ENCODE data around the gene LAMP1. TPM values are rescaled to one million over a fixed set of nuclear protein-coding genes. Genes with fewer than 3 reads are reported as not detected.

LAMP1 gene
- total and polyA plus RNA-seq, 7 donors = 35.7 to 71.5 (median 65.3) TPM

DNA sequence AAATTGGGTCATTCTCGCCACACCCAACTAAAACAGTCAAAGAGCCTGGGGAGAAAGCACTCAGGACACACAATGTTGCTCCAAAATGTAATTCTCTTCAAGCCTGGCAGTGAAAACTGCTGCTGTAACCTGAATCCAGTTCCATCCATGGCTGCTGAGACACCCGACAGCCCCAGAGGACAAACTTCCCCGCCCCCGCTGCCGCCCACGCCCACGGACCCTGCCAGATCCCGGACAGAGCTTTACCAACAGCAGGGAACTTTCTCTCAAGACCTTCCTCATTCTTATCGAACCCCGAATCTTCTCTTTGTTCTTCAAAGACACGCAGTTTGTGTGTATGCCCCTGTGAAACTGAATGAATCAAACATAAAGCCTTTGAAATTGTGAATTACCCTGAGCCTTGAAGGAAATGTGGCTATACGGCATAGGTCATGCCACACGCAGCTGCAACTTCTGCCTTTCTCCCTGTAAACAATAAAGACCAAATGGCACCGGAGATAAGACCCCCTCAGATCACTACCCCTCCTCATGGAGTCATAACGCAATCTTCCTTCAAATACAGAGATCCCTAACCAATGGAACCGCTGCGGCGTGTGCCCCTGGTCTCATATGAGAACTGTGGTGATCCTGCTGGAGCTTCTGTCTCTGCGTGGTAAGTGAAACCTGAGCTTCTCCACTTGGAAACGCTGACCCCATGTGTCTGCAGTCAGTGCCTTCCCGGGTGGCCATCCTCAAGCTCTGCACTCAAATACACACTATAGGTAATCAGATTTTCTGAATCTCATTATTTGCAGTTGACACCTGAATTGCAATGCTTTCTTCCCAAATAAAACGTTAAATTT is 4.8 kb upstream of the LAMP1 start:
- ATAC-seq (peak; percentile 63 to 74 (median 66)), DNase-seq (peak; percentile 66 to 80)
- Histone ChIP-seq H3K36me3 (ENCODE audit: insufficient read depth in 1 of 2, low read depth in 1 of 2) (no peaks in the 10 kb centered on the region), H3K27ac (peak overlapping the region; percentile 92), H3K9me3 (no peaks in the 10 kb centered on the region), H3K27me3 (ENCODE audit: insufficient read depth in 3 of 3, low read length in 2 of 3) (no peaks in the 10 kb centered on the region), H3K4me1 (peaks cover 14% of the 10 kb centered on the region), H3K4me3 (peak overlapping the region; percentile 62)
- 3 to 8% (median 5%) methylated on average over 22 of the region's 22 CpGs for WGBS, 3 donors
- TF ChIP-seq, protein P1, sequence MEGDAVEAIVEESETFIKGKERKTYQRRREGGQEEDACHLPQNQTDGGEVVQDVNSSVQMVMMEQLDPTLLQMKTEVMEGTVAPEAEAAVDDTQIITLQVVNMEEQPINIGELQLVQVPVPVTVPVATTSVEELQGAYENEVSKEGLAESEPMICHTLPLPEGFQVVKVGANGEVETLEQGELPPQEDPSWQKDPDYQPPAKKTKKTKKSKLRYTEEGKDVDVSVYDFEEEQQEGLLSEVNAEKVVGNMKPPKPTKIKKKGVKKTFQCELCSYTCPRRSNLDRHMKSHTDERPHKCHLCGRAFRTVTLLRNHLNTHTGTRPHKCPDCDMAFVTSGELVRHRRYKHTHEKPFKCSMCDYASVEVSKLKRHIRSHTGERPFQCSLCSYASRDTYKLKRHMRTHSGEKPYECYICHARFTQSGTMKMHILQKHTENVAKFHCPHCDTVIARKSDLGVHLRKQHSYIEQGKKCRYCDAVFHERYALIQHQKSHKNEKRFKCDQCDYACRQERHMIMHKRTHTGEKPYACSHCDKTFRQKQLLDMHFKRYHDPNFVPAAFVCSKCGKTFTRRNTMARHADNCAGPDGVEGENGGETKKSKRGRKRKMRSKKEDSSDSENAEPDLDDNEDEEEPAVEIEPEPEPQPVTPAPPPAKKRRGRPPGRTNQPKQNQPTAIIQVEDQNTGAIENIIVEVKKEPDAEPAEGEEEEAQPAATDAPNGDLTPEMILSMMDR (IDR thresholded peaks at IDR 0.05) = no peak
- intact Hi-C loops (cut with DNase I) = loop anchor here in 1 of 2 donors (10.0 kb wide), 1 partner anchor 163 kb away; the partner anchor contains the start of gene ADPRHL1

DNA sequence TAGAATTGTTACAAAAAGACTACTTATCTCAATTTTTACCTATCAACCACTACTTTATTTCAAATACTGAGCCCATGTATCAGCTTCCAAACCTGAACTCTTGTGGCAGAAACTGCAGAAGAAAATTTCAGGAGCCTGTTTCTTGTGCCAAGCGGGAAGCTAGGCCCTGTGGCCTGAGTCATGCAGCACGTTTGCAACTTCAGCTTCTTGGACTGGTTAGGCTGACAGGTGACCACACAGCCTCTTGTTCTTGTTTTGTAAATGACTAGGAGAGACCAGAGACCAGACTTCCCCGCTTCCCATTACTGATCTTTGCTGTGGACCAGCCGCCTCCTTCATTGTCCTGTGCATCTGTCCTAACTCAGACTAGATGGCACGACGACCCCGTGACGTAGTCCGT is 3.4 kb upstream of the LAMP1 start:
- DNase-seq = no peak
- peaks cover 18% of the 10 kb centered on the region for H3K4me1 ChIP-seq
- H3K9me3 ChIP-seq = no peaks in the 10 kb centered on the region
- no peak overlapping the region for H3K4me3 ChIP-seq
- H3K27ac ChIP-seq = peak overlapping the region; percentile 92
- TF ChIP-seq, protein P1 (IDR thresholded peaks at IDR 0.05) = no peak
- whole genome bisulfite sequencing, 3 donors = 75 to 78% (median 75%) methylated on average over 9 of the region's 9 CpGs
- intact Hi-C loops (cut with DNase I) = loop anchor here in 1 of 2 donors (10.0 kb wide), 1 partner anchor 161 kb away; the partner anchor contains the start of gene ADPRHL1
- no peaks in the 10 kb centered on the region for H3K36me3 ChIP-seq (ENCODE audit: insufficient read depth in 1 of 2, low read depth in 1 of 2)
- no peak for ATAC-seq
- H3K27me3 ChIP-seq (ENCODE audit: insufficient read depth in 3 of 3, low read length in 2 of 3) = no peaks in the 10 kb centered on the region

DNA sequence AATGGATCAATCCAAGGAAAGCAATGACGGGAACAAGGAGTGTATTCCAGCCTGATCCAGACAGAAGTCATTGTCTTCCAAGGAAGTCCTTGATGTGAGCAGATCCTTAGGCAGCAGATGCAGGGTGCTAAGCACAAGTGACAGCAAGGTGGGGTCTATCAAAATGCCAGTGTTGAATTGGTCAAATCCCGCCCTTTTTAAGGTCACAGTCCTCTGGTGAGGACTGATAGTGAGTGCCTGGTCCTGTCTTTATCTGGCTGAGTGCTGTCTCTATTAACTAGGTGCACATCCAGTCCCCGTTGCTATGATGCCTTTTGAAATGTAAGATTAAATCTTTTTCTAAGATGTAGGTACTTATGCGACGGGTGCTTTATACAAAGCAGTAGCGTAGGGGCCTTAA is 1.3 kb upstream of the LAMP1 start:
- DNase-seq (no peak), ATAC-seq (no peak)
- 86 to 91% (median 89%) methylated on average over 6 of the region's 6 CpGs for WGBS, 3 donors
- intact Hi-C loops (cut with DNase I) = loop anchor here in 1 of 2 donors (5.0 to 10.0 kb wide), 2 partner anchors 88 to 159 kb away; partner anchors contain the start of genes ADPRHL1, CUL4A and PCID2
- Histone ChIP-seq H3K27me3 (ENCODE audit: insufficient read depth in 3 of 3, low read length in 2 of 3) (no peaks in the 10 kb centered on the region), H3K9me3 (no peaks in the 10 kb centered on the region), H3K4me3 (peak overlapping the region; percentile 98), H3K4me1 (peaks cover 39% of the 10 kb centered on the region), H3K27ac (peak overlapping the region; percentile 98), H3K36me3 (ENCODE audit: insufficient read depth in 1 of 2, low read depth in 1 of 2) (peaks cover 0 to 1% of the 10 kb centered on the region in 2 donors)
- TF ChIP-seq, protein P1 (IDR thresholded peaks at IDR 0.05) = no peak

DNA sequence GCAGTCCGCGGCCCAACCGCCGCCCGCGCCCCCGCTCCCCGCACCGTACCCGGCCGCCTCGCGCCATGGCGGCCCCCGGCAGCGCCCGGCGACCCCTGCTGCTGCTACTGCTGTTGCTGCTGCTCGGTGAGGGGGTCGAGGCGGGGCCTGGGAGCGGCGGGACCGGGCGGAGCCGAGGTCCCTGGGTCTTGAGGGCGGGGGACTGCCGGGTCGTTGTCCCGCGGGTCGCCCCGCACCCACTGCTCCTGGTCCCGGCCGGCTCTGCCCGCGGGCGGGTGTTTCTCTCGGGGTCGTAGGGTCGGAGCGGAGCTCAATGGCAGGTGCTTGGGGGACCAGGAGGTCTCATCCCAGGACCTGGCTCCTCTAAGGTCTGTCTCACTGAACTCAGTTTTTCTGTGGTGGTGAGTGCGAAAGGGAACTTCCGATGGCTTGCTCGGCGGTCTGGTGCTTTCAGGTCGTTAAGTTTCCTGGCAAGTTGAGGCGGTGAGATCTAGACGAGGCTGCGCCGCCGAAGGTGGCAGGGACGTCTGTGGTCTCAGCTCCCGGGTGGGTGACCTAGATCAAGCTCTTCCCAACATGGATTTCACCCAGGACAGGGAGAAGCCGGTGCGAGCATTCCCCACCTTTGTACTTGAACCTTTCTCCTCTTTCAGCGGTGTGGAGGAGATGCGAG is 467 bp downstream of the LAMP1 start:
- intact Hi-C loops (cut with DNase I) = loop anchor here in 1 of 2 donors (5.0 to 10.0 kb wide), 2 partner anchors 90 to 157 kb away; partner anchors contain the start of genes ADPRHL1, CUL4A and PCID2
- ATAC-seq (peak in 3 of 4 donors; percentile 1 to 13 (median 1)), DNase-seq (no peak)
- no peaks in the 10 kb centered on the region for H3K27me3 ChIP-seq (ENCODE audit: insufficient read depth in 3 of 3, low read length in 2 of 3)
- TF ChIP-seq, protein P1 (IDR thresholded peaks at IDR 0.05) = no peak
- H3K4me1 ChIP-seq = peaks cover 48% of the 10 kb centered on the region
- 0 to 2% (median 0%) methylated on average over 40 to 58 of the region's 58 CpGs for WGBS, 3 donors
- peak overlapping the region; percentile 98 for H3K4me3 ChIP-seq
- peaks cover 0 to 5% of the 10 kb centered on the region in 2 donors for H3K36me3 ChIP-seq (ENCODE audit: insufficient read depth in 1 of 2, low read depth in 1 of 2)
- H3K27ac ChIP-seq = peak overlapping the region; percentile 98
- no peaks in the 10 kb centered on the region for H3K9me3 ChIP-seq
